SH-SY5Y (cell line): ENCODE data around the gene ZNF804A.

Experiments used
- GATA2 ChIP-seq: IDR thresholded peaks from 2 replicates; pipeline ENCODE4 v1.6.1; 2011; ENCODE audit warnings: mild to moderate bottlenecking, low read depth, low read length
- GATA3 ChIP-seq: IDR thresholded peaks from 2 replicates; pipeline ENCODE4 v1.6.1; 2011; ENCODE audit warnings: low read depth, mild to moderate bottlenecking, low read length, moderate library complexity

The ZNF804A gene

DNA sequence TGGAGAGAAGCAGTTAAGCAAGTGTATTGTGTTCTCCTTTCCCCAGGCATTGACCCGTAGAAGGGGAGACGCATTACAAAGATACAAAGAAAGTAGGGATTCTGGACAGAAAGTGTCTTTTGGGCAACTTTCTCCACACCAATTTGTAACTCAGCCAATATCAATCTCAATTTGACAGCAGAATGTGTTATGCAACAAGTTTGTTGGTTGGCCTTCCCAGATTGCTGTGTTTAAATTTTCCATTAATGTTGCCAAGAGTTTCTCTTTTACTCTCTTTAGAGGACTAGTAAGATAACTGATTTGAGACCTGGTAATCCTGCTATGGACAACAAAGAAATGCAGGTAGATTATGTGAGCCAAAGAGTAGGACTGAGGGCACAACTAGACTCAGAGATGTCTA lies 279.6 kb downstream of the ZNF804A start:
- TF ChIP-seq GATA2 (no peak), GATA3 (no peak)

DNA sequence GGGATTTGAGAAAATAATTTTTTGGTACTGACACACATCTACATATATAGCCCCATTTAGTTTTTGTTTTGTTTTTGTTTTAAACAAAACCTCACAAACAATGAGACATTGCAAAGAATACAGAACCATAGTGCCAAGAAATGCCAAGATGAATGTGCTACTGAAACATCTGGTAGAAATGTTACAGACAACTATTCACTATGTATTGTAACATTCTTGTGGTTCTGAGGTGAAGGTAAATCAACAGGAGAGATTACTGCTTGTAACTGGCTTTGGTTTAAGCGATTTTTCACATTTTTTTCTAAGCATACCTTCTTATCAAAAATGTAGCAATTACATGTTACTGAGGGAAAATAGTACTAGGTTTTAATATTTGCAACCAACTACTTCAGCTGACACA lies 281.3 kb downstream of the ZNF804A start:
- TF ChIP-seq GATA3 (no peak), GATA2 (no peak)

- TF ChIP-seq GATA2 = no peak
- TF ChIP-seq GATA3 = no peak
Observed at GRCh38 chr2:184890311-184890710, 292.0 kb downstream of the ZNF804A start.

DNA sequence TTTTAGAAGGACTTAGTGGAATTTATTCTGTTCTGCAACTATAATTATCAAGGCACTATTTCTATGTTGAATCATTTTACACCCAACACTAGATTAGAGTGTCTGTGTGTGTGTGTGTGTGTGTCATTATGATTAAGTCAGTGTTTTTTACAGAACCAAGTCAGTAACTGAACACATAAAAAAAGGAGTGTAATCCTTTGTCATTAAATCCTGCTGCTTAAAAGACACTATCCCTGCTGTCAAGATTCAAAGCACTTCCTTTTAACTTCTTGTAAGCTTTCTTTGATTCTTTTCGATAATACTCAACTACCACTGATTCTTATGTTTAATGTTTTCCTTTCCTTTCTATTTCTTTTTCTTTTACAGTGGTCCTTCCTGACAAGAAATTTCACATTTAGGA lies 306.7 kb downstream of the ZNF804A start:
- TF ChIP-seq GATA2 = no peak
- no peak for TF ChIP-seq GATA3

GRCh38 chr2:184906160-184906559 lies 307.8 kb downstream of the ZNF804A start:
- TF ChIP-seq GATA3 (no peak), GATA2 (no peak)

- TF ChIP-seq GATA3 = no peak
- no peak for TF ChIP-seq GATA2
Observed at GRCh38 chr2:184906709-184907108, 308.4 kb downstream of the ZNF804A start.

GRCh38 chr2:184908966-184909365 lies 310.6 kb downstream of the ZNF804A start:
- TF ChIP-seq GATA2 (no peak), GATA3 (no peak)

GRCh38 chr2:184920451-184920965 lies 322.2 kb downstream of the ZNF804A start:
- TF ChIP-seq GATA3 (no peak), GATA2 (no peak)

DNA sequence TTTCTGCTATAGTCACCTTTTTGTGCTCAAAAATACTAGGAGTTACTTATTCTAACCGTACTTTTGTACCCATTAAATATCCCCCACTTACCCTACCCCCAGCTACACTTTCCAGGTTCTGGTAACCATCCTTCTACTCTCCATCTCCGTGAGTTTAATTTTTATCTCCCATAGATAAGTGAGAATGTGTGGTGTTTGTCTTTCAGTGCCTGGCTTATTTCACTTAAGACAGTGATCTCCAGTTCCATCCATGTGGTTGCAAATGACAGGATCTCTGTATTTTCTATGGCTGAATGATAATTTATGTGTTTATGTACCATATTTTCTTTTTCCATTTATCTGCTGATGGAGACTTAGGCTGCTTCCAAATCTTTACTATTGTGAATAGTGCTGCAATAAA lies 323.3 kb downstream of the ZNF804A start:
- TF ChIP-seq GATA3 = peak; percentile 86
- TF ChIP-seq GATA2 = peak; percentile 87

DNA sequence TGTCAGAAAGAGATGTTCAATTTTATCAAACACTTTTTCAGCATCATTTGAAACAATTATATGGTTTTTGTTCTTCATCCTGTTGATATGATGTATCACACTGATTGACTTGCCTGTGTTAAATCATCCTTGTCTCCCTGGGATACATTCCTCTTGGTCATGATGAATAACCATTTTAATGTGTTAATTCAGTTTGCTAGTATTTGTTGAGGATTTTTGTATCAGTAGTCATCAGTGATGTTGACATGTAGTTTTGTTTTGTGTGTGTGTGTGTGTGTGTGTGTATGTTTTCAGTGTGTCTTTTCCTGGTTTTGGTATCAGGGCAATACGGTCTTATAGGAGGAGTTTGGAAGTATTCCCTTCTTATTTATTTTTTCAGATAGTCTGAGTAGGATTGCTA lies 325.4 kb downstream of the ZNF804A start:
- TF ChIP-seq GATA3 = no peak
- no peak for TF ChIP-seq GATA2

DNA sequence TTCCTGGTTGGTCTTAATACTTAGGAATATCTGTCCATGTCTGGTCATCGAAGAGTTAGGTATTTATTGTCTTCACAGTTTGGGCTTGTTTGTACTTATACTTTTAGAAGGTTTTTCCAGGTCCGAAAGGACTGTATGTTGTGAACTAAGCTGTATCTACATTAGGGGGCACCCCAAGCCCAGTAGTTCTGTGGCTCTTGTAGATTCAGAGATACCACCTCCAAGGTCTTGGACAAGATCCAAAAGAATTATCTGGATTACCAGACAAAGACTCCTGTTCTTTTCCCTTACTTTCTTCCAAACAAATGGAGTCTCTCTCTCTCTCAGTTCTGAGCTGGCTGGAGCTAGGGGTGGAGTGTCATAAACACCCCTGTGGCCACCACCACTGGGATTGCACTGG lies 328.7 kb downstream of the ZNF804A start:
- TF ChIP-seq GATA3 (no peak), GATA2 (no peak)

DNA sequence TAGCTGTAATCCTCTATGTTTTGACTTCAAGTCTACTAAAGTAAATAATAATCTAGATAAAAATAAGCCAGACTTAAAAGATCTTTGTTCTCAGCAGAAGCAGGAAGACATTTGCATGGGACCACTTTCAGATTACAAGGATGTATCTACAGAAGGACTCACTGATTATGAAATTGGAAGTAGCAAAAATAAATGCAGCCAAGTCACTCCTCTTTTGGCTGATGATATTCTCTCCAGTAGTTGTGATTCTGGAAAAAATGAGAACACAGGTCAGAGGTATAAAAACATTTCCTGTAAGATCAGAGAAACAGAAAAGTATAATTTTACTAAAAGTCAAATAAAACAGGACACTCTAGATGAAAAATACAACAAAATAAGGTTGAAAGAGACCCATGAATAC lies 338.4 kb downstream of the ZNF804A start:
- no peak for TF ChIP-seq GATA2
- TF ChIP-seq GATA3 = no peak

DNA sequence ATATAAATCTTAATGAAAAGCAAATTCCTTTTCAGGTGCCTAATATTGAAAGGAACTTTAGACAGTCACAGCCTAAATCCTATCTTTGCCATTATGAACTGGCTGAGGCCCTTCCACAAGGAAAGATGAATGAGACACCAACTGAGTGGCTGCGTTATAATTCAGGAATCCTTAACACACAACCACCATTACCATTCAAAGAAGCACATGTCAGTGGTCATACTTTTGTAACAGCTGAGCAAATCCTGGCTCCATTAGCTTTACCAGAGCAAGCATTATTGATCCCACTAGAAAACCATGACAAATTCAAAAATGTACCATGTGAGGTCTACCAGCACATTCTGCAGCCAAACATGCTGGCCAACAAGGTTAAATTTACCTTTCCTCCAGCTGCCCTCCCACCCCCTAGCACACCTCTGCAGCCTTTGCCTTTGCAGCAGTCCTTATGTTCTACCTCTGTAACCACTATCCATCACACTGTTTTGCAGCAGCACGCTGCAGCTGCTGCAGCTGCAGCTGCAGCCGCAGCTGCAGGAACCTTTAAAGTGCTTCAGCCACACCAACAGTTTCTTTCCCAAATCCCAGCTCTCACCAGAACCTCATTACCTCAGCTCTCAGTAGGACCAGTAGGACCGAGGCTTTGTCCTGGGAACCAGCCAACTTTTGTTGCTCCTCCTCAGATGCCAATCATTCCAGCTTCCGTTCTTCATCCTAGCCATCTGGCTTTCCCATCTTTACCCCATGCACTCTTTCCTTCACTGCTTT lies 340.1 kb downstream of the ZNF804A start:
- TF ChIP-seq GATA3 (no peak), GATA2 (no peak)

DNA sequence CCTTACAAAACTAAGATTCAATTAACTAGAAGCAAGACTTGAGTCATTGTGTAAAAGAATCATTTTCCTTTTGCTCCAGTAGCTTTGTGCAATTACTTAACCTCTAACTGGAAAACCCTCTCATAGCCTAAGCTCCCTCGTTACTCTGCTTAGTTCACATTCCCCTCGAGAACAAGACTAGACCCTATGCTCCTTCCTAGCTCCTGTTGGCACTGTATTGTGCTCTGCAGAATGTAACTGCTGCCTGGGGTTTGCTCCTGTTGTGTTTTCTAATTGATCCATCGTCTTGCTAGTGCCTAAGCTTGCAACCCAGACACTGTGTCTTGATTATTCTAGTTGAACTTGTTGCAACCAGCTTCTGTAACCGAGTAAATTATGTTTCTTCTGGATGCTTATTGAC lies 347.0 kb downstream of the ZNF804A start:
- TF ChIP-seq GATA3 = no peak
- TF ChIP-seq GATA2 = no peak

- no peak for TF ChIP-seq GATA2
- no peak for TF ChIP-seq GATA3
Observed at GRCh38 chr2:184945824-184946223, 347.5 kb downstream of the ZNF804A start.
